Gastroesophageal sphincter (tissue), 4 donors: ENCODE measurements around the gene JARID2. TPM values are rescaled to one million over a fixed set of nuclear protein-coding genes. Genes with fewer than 3 reads are reported as not detected.

Source experiments
- ATAC-seq: fragments of 150-250 bp; one replicate; pipeline ENCODE4 v1.9.1; 2016; ENCODE audit warnings: mild to moderate bottlenecking, moderate library complexity
- H3K27ac ChIP-seq, 4 donors: fragments of 200-600 bp; sonication (generic) in 3 of 4; 1 replicate in 3 of 4; 2 replicates in 1 of 4; pipeline ENCODE4 v1.5.1; 2016 to 2019
- H3K27me3 ChIP-seq: fragments of 200-600 bp; sonication (generic); one replicate; pipeline ENCODE4 v1.5.1; 2019
- H3K36me3 ChIP-seq, 2 donors: fragments of 200-600 bp; sonication (generic); one replicate each; pipeline ENCODE4 v1.5.1; 2019; ENCODE audit warnings: control low read depth in 1 of 2
- H3K4me1 ChIP-seq, 3 donors: fragments of 200-600 bp; sonication (generic); 1 replicate in 2 of 3; 2 replicates in 1 of 3; pipeline ENCODE4 v1.5.1; 2016 to 2019; ENCODE audit warnings: control low read depth in 2 of 3
- H3K4me3 ChIP-seq, 2 donors: fragments of 200-600 bp; sonication (generic); one replicate each; pipeline ENCODE4 v1.5.1; 2019; ENCODE audit warnings: mild to moderate bottlenecking in 1 of 2, moderate library complexity in 1 of 2
- H3K9me3 ChIP-seq, 3 donors: fragments of 200-600 bp; sonication (generic); one replicate each; pipeline ENCODE4 v1.5.1; 2017 to 2019; ENCODE audit warnings: control low read depth in 2 of 3
- CTCF ChIP-seq, 4 experiments: fragments of 200-600 bp in 2 of 4; fragments of 450-650 bp in 2 of 4; sonication (generic) in 1 of 4; IDR thresholded peaks; one replicate each; pipeline ENCODE4 v1.5.1; 2017 to 2019; ENCODE audit warnings: antibody characterized with exemption in 4 of 4, mild to moderate bottlenecking in 2 of 4, moderate library complexity in 2 of 4
- EP300 ChIP-seq: sonication (generic); formaldehyde crosslinking; IDR thresholded peaks from one replicate; pipeline ENCODE4 v1.6.1; 2017; ENCODE audit warnings: antibody characterized with exemption, mild to moderate bottlenecking
- POLR2A ChIP-seq, 2 donors: fragments of 450-650 bp; IDR thresholded peaks; one replicate each; pipeline ENCODE4 v1.6.1; 2017; ENCODE audit warnings: antibody characterized with exemption in 2 of 2, mild to moderate bottlenecking in 2 of 2, moderate library complexity in 1 of 2
- POLR2AphosphoS5 ChIP-seq: sonication (generic); formaldehyde crosslinking; IDR thresholded peaks from one replicate; pipeline ENCODE4 v1.6.1; 2017; ENCODE audit warnings: antibody characterized with exemption
- WGBS, 2 donors: methylation state at CpG; one replicate each; pipeline ENCODE4 v1.1.5; 2018; ENCODE audit warnings: low coverage in 1 of 2; 5-methylcytosine and 5-hydroxymethylcytosine counted together
- total RNA-seq, 4 donors: library from RNA; depleted of rRNA; stranded (reverse); fragments of >200 nt; gene quantifications; one replicate each; pipeline ENCODE4 v1.1.0, GENCODE V29; 2016

The JARID2 gene
- total RNA-seq, 4 donors from 2014 or later: 6.8 to 12.3 (median 8.5) TPM

GRCh38 chr6:15511248-15512125 is 265.6 kb downstream of the JARID2 start:
- Histone ChIP-seq H3K27ac (no peak overlapping the region), H3K4me1 (peaks cover 0 to under 1% (median 0%) of the 10 kb centered on the region in 3 donors), H3K9me3 (no peaks in the 10 kb centered on the region), H3K4me3 (no peak overlapping the region), H3K36me3 (peaks cover 0 to 92% of the 10 kb centered on the region in 2 donors), H3K27me3 (no peaks in the 10 kb centered on the region)
- ATAC-seq: peak; percentile 9
- no peak for TF ChIP-seq CTCF (IDR thresholded peaks at IDR 0.05)
- no peak for TF ChIP-seq POLR2AphosphoS5
- no peak for TF ChIP-seq POLR2A (IDR thresholded peaks at IDR 0.05)
- no peak for TF ChIP-seq EP300
- 90% methylated on average over 3 of the region's 14 CpGs; no CpG with 5 or more reads in 1 of the 2 donors for WGBS, 2 donors

GRCh38 chr6:15512126-15512525 is 266.3 kb downstream of the JARID2 start:
- H3K27ac ChIP-seq: no peak overlapping the region
- H3K27me3 ChIP-seq: no peaks in the 10 kb centered on the region
- TF ChIP-seq POLR2A (IDR thresholded peaks at IDR 0.05) (no peak), POLR2AphosphoS5 (no peak), CTCF (IDR thresholded peaks at IDR 0.05) (peak in 2 of 4 experiments; percentile 17 to 26)
- ATAC-seq: no peak
- no peaks in the 10 kb centered on the region for H3K9me3 ChIP-seq
- no peaks in the 10 kb centered on the region for H3K4me1 ChIP-seq
- no peak overlapping the region for H3K4me3 ChIP-seq
- peaks cover 0 to 94% of the 10 kb centered on the region in 2 donors for H3K36me3 ChIP-seq
- 95% methylated on average over 5 of the region's 18 CpGs; no CpG with 5 or more reads in 1 of the 2 donors for WGBS, 2 donors

- Histone ChIP-seq H3K27me3 (no peaks in the 10 kb centered on the region), H3K4me3 (no peak overlapping the region), H3K9me3 (no peaks in the 10 kb centered on the region), H3K27ac (no peak overlapping the region), H3K36me3 (peaks cover 0 to 94% of the 10 kb centered on the region in 2 donors), H3K4me1 (no peaks in the 10 kb centered on the region)
- TF ChIP-seq POLR2A (IDR thresholded peaks at IDR 0.05): no peak
- ATAC-seq: no peak
- 94% methylated on average over 3 of the region's 9 CpGs; no CpG with 5 or more reads in 1 of the 2 donors for WGBS, 2 donors
Measured at GRCh38 chr6:15512721-15513120, 266.9 kb downstream of the JARID2 start.

- H3K27me3 ChIP-seq: no peaks in the 10 kb centered on the region
- peaks cover 0 to 94% of the 10 kb centered on the region in 2 donors for H3K36me3 ChIP-seq
- WGBS, 2 donors: 82% methylated on average over 2 of the region's 34 CpGs; no CpG with 5 or more reads in 1 of the 2 donors
- no peaks in the 10 kb centered on the region for H3K9me3 ChIP-seq
- no peak for TF ChIP-seq POLR2AphosphoS5
- no peak for TF ChIP-seq EP300
- TF ChIP-seq CTCF (IDR thresholded peaks at IDR 0.05): no peak
- no peak for TF ChIP-seq POLR2A (IDR thresholded peaks at IDR 0.05)
- H3K27ac ChIP-seq: no peak overlapping the region
- no peak for ATAC-seq
- no peaks in the 10 kb centered on the region for H3K4me1 ChIP-seq
- H3K4me3 ChIP-seq: no peak overlapping the region
Measured at GRCh38 chr6:15513131-15513771, 267.4 kb downstream of the JARID2 start.

GRCh38 chr6:15513801-15514711 is 268.2 kb downstream of the JARID2 start:
- no peaks in the 10 kb centered on the region for H3K27me3 ChIP-seq
- H3K4me1 ChIP-seq: no peaks in the 10 kb centered on the region
- no peak overlapping the region for H3K27ac ChIP-seq
- H3K9me3 ChIP-seq: no peaks in the 10 kb centered on the region
- 71 to 81% methylated on average over 3 of the region's 21 CpGs for WGBS, 2 donors
- H3K4me3 ChIP-seq: no peak overlapping the region
- peaks cover 0 to 95% of the 10 kb centered on the region in 2 donors for H3K36me3 ChIP-seq
- TF ChIP-seq EP300: no peak
- no peak for TF ChIP-seq CTCF (IDR thresholded peaks at IDR 0.05)
- TF ChIP-seq POLR2A (IDR thresholded peaks at IDR 0.05): no peak
- no peak for TF ChIP-seq POLR2AphosphoS5
- no peak for ATAC-seq
